Endometrial microvascular endothelial cells (primary cell): ENCODE data around the gene SLCO4A1. TPM values are rescaled to one million over a fixed set of nuclear protein-coding genes. Genes with fewer than 3 reads are reported as not detected.

Experiments used
- in situ Hi-C: cut with HindIII; loops from 2 replicates; pipeline ENCODE4 v1.10.0; 2017; ENCODE audit warnings: low sequenced_read_pairs, low pct_unique_long_range_greater_than_20kb; ENCODE audit errors: inconsistent ontology term
- total RNA-seq: library from RNA; depleted of rRNA; stranded (reverse); fragments of >200 nt; gene quantifications from one replicate; pipeline ENCODE4 v1.2.3, GENCODE V29; 2015; ENCODE audit errors: inconsistent ontology term

SLCO4A1 gene
- total RNA-seq, 1 donor from 2014 or later = 5.9 TPM

DNA sequence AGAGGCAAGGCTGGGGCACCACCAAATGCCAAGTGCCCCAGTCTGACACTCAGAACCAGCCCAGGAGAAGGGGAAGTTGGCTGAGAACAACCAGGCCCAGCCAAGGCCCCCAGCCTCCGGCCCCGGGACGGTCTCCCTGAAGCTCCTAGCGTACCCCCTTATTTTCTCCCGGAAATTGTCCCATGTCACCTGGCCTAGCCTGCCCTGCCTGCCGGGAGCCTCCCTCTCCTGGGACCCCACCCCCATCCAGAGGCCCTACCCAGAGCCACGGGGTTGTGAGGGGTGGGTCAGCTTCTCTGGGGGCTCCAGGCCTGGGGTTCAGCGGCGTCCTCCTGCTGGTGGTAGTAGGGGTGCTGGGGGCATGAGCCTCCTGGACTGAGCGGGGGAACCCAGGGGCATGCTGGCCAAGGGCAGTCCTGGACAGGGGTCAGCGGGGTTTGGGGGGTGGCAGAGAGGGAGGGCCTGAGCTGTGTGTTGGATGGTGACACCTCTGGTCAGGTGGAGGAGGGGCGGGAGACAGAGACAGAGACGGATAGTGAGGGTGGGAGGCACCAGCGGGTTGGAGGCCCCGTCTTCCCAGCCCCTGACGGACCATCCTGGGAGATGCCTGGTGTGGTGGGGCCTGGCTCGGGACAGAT is 7.9 kb upstream of the SLCO4A1 start:
- in situ Hi-C loops = no loop called here

DNA sequence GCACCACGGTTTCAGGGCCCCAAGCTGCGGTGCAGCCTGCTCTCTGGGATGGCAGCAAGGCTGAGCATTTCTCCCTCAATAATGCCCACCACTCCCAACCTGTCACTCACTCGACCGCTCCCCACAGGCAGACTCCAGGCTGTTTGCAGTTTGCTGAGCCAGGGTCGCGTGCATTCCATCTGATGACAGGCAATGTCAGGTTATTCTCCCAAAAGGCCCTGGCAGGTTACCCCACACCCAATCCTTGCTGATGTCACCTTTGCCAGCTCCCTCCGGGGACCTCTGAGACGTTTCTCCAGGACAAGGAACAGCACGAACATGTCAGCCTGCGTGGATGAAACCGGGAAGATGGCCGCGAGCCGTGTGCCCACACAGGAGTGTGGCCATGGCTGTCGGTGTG is 7.1 kb upstream of the SLCO4A1 start:
- in situ Hi-C loops = no loop called here

DNA sequence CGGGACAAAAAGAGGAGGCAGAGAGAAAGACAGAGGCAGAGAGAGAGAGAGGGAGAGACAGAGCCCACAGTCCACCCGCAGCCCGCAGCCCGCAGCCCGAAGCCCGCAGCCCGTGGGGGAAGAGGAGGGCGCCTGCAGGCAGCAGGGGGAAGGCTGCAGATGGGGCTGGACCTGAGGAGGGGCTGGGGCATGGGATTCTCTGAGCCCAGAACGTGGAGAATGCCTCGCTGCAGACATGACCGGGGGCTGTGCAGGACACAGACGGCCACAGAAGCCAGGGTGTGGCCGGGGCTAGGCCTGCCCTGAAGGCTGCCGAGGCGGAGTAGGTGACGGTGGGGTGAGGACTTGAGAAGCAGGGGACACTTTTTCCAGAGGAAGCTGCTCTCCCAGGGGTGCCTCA is 6.5 kb upstream of the SLCO4A1 start:
- in situ Hi-C loops = no loop called here

DNA sequence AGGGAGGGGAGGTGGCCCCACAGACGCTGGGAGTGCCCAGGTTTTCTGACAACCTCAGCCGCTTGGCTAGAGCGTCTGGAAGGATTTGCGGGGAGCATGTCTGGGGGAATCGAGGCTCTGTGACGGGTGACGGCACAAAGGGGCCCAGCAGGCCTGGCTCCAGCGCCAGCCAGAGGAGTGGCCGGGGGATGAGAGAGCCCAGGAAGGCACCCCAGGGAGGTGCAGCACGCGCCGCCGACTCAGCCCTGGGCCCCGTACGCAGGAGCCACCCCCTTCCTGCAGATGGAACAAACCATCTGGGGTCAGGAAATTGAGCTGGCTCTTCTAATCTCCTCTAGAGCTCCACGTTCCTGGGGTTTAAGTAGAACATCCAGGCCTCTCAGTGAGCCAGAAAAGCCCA is 5.9 kb upstream of the SLCO4A1 start:
- in situ Hi-C loops = no loop called here

DNA sequence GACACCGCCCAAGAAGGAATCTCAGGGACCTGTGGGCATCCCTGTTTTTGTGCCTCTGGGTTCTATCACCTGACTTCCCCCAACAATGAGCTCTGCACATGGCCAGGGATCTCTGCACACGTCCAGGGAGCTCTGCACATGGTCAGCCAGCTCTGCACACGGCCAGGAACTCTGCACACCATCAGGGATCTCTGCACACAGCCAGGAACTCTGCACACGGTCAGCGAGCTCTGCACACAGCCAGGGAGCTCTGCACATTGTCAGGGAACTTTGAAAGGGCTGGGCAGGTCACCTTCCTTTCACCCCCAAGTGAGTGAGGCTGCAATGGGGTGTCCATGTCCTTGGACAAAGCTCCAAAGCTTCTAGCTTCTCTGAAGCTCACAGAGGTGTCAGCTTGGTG is 5.2 kb upstream of the SLCO4A1 start:
- in situ Hi-C loops = no loop called here

DNA sequence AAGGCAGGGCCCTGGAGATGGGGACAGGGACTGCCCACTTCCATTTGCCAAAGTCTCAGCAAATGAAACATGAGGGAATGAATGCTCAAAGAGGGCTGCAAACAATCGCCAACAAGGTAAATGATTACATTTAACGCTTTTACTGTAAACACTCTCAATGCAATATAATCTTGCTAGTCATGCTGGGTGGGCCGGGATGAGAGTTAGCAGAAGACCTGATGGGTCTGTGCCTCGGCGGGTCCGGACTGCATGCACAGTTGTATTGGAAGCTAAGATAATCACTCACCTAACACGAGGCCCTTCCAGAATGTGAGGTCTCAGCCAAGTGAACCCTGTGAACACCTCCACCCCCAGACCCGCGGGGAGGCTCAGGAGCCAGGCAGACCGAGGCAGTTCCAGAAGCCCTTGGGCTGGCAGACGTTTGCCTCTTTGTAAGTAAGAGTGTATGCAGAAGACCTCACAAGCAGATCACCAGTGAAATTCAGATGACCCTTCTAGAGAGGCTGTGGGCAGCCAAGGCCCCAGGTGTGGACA is 4.7 kb upstream of the SLCO4A1 start:
- in situ Hi-C loops = no loop called here

DNA sequence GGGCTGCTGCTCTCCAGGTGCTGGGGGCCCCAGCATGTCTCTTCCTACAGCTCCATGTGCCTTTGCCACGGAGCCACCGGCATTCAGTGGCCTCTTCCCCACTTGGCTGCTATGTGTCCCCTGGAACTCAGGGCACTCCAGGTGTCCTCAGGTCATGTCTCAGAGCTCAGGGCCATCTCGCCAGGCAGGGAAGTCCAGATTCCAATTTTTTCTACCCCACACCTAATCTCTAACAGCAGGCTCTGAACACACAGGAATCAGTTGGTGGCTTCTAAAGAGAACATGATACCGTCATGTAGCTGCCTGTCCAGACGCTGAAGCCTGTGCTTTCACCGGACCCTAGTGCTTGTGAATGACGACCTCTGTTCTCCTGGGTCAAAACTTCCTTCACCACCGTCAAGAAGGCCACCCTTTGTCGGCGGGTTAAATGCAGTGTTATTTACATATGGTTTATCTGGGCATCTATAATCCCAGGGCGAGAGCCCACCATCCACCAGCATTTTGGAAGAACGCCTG is 4.2 kb upstream of the SLCO4A1 start:
- in situ Hi-C loops = no loop called here

DNA sequence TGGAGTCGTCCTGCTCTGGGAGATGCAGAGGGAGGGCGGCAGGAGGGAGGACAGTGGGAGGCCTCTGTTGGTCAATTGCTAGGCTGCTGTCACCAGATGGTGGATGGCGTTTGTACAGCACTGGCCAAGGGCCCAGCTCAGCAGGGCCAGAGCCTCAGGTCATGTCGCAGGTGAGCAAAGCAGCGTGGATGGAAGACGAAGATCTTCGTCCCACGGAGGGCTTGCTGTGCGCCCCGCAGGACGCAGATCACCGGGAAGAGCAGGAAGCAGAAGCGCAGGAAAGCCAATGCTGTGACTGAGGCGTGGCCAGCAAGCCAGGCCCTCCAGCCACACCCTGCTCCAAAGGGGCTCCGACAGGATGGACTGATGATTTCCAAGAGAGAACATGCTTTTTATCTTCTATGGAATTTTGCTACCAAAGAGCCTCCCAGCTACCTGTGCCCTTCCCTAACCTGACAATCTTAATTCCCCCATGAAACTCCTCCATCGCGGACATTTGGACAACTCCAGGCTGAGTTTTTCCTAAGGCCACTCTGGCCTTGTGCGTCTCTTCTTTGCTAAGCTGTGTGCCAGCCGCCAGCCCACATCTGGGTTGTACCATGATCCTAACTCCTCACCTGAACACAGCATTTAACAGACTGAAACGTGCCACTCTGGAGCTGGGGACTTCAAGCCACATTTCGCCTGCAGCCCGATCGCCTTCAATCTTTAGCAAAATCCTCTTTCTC is 3.5 kb upstream of the SLCO4A1 start:
- in situ Hi-C loops = no loop called here

DNA sequence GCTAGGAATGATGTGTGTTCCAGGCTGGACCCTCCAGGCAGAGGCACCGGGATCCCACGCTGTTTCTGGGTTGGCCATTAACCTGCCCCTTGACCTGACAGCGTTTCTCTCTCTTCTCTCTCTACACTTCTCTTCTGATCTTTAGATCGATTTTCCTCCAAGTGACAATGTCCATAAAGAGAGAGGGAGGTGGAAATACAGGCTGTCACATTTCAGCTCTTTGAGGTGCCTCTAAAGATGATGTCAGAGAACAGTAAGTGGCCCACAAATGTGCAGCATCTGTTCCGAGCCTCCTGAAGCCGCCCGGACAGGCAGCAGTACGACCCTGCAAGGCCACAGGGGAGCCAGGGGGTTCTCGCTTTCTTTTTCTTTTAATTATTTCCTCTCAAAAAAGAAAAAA is 2.5 kb upstream of the SLCO4A1 start:
- in situ Hi-C loops = no loop called here

DNA sequence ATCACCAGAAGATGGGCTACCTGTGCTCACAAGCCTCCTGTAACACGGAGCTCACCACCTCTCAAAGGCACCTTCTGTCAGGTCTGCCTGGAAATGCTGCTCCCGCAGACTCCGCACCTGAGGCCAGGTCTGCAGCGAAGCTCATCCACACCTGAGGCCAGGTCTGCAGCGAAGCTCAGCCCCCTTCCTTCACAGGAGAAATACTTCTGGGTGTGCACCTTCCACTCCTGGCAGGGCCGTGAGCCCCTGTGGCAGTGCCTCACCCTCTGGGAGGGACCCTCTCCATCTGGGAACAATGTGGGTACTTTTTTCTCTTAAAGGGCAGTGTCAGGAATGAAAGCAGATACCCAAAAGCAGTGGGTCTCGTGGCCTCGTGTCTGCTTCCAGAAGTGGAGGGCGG is 1.4 kb upstream of the SLCO4A1 start:
- in situ Hi-C loops = no loop called here

DNA sequence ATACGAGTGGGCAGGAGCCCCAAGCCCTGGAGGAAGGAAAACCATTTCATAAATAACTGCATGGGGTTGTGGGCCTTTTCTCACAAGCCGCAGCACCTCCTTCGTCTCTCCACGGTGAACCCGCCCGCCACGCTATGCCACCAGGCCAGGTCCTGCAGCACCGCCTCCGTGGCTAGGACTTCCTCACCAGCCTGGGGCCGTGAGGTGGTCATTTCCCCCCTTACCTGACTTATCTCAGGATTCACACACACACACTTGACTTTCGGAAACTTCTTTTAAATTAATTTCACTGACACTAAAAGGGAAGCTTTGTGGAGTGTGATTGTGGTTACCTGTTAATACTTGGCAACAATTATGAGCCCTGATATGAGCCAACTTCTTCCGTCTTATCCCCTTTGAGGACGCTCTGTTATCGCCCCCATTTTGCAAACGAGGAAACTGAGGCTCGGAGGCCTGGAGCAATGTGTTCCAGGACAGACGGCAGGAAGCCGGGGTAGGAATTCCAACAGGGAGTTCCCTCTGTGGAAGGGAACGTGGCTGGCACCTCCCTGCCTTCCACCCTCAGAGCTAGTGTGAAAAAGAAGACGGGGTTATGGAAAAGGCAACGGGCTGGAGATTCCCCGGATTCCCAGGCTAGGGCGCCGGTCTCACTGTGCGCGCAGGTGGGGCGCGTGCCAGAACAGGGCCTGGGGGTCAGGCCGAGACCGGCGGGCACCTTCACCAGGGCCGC is 817 bp upstream of the SLCO4A1 start:
- in situ Hi-C loops = no loop called here

DNA sequence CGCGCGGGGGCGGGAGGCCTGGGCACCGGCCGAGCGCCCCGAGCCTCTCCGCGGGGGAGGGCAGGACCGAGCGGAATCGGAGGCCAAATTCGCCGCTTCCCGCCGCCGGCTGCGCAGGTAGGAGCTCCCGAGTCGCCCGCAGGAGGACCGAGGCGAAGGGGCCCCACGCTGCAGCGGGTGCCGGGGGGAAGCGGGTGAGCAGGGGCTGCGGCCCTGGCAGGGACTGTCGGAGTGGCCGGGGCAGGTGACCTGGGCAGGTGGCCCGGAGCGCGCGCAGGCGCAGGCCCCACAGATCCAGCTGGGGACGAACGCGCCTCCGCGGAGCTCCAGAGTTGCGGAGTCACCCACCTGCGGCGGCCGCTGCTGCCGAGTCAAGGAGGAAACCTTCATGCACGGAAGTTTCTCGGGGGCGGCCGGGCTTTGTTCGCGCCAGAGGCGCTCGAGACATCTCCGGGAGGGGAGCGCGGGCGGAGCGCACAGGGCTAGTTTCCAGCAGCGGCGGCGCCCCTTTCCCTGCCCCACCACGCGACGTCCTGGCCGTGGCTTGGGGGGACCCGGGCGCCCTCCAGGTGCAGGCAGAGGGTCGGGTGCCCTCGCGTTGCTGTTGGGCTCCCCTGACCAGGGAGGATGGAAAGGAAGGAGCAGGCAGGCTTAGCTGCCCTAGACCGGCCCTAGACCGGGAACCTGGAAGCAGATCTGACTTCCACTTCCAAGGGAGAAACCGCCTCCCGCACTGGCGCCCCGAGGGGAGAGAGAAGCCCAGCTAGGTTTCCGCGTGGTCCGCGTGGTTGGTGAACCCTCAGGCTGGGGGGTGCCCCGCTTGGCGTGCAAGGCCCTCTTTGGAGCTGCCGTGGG is 590 bp downstream of the SLCO4A1 start:
- in situ Hi-C loops = no loop called here

DNA sequence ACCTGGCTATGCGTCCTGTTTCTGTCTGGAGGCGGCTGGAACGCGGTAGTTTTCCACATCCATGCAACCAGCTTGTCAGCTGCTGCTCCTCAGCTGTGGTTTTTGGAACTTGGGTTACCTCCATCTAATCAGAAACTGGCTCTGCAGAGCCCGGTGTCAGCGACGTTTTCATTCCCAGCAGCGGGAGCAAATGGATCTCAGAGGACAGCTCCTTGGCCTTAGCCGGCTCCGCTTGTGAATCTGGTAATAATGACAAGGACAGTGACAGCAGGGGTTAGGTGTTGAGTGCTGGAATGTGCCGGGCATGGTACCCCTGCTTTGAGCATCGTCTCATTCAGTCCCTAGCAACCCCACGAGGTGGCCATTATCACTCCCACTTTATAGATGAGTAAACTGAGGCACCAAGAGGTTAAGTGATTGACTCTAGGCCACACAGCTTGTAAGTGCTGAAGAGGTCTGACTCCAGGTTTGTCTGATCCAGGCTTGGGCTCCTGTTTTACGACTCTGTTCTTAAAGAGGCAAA is 1.3 kb downstream of the SLCO4A1 start:
- in situ Hi-C loops = no loop called here

DNA sequence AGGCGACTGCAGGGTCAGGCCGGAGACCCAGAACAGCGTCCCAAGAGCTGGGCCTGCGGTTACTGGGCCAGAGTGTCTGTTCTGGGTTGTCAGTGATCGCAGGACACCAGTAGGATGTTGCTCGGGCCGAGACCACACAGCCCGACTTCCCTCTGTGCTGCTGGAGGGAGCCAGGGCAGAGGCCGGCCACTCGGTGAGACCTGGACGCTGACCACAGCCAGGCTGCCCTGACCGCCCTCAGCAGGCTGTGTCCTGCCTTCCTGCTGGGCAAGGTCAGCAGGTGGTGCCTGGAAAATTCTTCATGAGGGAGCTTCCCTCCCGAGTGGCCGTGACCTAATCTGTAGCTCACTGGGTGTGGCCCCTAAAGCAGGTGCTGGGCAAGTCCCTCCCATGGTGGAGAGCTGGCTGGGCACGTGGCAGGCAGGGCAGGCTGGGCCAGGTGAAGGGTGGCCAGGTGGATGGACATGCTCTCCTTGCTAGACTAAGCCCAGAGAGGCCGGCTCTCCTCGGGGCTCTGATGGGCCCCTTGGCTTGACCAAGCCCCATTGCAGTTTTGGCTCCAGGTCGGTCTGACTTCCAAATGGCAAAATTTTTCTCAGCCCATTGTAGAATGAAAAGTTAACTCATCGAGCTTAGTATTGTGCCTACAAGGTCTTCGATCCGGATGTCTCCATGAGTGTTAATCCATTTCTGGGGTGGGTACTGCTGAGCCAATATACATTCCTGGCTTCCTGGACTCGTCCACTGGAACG is 1.9 kb downstream of the SLCO4A1 start:
- in situ Hi-C loops = no loop called here

DNA sequence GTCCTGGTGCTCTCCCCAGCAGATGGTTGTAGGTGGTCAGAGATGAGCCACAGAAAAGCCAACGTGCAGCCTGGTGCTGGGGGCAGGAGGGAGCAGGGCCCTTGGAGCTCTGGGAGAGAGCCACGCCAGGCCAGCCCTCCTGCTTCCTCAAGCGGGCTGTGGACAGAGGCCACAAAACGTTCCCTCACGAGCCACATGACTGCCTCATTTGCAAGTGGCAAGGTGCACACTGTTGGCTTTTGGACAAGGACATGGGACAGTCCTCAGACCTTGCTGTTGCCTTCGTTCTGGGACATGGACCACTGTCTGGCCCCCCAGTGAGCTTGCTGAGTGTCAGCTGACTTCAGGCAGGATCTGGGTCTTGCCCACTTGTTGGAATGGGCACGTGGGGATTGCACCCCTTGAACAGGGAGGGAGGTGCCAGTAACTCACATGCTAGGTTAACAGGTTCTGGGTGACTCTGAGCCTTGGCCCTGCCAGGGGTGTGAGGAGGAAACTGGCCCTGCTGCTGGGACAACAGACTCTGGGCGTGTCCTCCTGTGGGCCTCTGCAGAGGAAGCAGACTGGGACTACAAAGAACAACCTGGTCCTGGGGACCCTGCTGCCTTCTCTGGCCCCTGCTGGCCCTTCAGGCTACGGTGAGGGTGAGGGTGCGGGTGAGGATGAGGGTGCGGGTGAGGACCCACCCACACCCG is 2.6 kb downstream of the SLCO4A1 start:
- in situ Hi-C loops = no loop called here

DNA sequence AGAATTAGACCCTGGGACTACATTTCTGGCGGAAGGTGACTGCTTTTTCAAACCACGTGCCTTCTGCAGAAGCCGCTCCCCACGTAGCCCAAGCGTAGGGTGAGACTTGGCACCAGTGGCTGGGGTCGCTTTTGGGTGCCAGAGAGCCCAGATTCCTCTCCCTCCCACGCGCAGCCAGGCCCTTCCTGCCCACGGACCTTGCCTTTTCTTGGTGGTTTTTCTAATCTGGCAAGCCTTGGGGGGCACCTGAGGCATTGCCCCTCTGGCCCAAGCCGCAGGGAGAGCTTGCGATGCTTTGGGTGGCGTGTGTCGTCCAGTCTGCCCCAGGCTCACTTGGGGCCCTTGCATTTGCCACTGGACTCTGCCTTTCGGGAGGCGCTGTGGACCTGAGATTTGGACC is 3.3 kb downstream of the SLCO4A1 start:
- in situ Hi-C loops = no loop called here

DNA sequence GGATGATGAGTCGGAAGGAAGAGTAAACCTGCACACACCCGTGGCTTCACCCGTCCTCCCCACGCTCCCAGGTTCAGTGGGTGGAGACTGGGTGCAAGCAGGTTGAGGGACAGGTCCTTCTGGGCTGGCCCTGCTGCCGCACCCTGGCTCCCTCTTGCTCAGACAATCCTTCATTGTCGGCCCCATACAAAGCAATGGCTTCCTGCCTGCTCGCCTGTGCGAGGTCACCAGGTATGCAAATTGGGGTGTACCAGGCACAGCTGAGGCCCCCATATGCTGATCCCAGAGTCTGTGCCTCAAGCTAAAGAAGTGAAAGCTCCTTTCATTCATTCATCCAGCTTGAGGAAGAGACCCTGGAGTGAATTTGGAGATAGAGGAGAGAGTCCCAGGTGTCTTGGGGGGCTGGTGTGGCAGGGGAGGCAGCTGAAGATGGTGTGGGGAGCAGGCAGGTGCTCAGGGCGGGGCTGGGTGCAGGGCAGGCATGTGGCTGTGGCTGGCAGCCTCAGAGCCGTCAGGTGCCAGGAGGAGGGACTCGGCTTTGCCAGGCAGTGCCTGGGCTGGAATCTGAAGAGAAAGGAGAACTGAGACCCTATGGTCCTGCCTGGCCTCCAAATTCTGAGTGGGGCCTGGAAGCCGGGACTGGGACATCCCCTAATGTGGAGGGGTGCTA is 4.7 kb downstream of the SLCO4A1 start:
- in situ Hi-C loops = no loop called here
